ENCODE data around the gene CNOT1.

The CNOT1 gene

GRCh38 chr16:58481226-58481869 lies 148.3 kb downstream of the CNOT1 start:
- DNase-seq (ENCODE audit: low read depth), result no peak

DNA sequence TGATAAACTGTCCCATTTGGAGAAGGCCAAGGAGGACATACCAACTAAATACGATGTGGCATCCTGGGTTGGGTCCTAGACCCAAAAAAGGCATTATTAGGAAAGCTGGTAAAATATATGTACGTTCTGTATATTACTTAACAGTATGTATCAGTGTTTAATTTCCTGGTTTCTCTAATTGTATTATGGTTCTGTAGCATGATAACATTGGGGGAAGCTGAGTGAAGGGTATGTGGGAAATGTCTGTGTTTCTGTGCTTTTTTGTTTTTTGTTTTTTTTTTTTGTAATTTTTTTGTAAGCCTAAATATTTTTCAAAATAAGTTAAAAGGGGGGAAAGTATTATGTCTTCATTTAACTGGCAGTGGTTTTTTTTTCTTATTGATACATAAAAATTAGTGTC lies 151.2 kb downstream of the CNOT1 start:
- DNase-seq (ENCODE audit: low read depth), result no peak

DNA sequence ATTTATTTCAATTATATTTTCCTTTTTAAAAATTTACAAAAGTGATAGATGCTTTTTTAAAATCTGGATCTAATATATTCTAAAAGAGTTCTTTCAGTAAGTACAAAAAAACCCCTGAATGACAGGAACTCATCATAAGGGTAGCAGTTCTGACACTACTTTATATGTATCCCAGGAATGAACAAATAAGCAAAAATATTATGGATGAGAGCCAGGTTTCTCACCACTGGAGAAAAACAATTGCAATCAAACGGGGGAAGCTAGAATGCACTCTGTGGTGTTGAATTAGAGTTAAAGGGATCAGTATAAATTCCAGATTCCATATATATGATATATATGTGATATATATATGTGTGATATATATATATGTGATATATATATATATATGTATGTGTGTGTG lies 152.8 kb downstream of the CNOT1 start:
- no peak for DNase-seq (ENCODE audit: low read depth)

DNA sequence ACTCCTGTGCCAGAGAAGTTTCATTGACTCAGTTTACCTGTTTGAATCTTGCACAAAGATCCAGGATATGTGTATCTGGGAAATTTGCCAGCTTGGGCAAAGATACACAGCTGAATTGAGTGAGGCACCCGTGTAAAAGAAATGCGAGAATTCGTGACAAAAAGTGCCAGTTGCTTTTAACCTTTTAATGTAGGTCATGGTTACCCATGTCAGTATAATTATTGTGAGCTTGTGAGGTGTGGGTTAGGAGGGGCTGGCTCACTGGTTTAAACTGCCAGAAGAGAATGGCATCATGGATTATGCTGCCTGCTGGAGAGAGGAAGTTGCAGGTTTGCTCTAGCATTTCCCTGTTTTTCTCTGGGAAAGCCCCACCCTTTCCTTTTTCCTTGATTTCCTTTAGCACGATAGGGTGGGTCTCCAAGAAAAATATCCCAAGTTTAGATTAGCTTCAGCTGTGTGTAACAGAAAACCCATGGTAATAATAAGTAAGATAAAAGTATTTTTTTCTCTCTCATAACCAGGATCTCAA lies 154.5 kb downstream of the CNOT1 start:
- DNase-seq (ENCODE audit: low read depth), result no peak

DNA sequence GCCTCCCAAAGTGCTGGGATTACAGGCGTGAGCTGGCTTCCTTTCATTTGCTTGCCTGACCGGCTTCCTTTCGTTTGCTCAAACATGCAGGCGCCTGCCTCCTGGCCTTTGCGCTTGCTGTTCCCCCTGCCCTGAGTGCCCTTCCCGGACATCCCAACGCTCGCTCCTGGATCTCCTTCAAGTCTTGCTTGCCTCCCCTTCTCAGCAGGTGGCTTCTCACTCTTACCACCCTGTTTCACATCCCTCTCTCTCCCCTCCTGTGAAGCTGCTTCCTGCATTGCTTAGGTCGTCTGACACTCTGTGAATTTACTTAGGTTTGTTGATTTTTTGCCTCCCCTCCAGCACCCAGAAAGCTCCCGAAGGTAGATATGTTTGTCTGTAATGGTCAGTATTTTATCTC lies 155.3 kb downstream of the CNOT1 start:
- DNase-seq (ENCODE audit: low read depth), result no peak

GRCh38 chr16:58472827-58473226 lies 156.8 kb downstream of the CNOT1 start:
- no peak for DNase-seq (ENCODE audit: low read depth)

GRCh38 chr16:58472266-58472665 lies 157.4 kb downstream of the CNOT1 start:
- DNase-seq (ENCODE audit: low read depth), result no peak

DNA sequence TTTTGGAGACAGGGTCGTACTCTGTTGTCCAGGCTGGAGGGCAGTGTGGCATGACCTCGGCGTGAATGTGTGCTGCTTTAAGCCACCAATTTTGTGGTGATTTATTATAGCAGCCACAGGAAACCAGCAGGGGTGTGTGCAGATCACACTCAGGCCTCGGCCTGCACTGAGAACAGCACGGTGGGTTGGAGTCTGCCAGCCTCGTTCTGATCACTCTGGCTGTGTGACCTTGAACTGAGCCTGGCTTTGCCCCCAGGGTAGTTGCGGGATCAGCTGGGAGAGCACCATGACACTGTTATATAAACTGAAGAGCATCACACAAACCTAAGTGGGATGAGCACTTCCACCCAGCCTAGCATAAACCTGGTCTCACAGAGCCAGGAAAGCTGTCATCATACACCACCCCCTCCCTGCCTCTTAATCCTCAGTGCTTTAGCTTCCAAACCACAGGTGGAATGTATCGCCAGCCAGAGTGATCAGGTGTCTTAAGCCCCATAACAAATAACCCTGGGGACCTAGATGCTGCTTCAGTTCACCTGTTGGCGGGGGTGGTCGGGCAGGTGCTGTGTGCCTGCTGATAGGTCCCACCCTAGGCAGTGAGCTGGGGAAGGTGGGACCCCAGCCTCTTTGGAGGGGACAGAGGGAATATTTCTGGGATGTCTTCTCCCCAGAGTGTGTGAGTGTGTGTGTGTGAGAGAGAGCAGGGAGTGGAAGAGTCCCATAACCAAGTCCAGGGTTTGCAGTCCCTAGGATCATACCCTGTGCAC lies 158.2 kb downstream of the CNOT1 start:
- no peak for DNase-seq (ENCODE audit: low read depth)

Measured in fibroblast of the conjunctiva (primary cell).